ENCODE data around the gene CYBB. TPM values are rescaled to one million over a fixed set of nuclear protein-coding genes. Genes with fewer than 3 reads are reported as not detected.

CYBB gene
- total RNA-seq, 1 experiment from 2014 or later: 0.23 TPM

GRCh38 chrX:37818031-37818430 lies 38.2 kb downstream of the CYBB start:
- CTCF ChIA-PET: no interaction called here
- intact Hi-C loops (cut with micrococcal nuclease; ENCODE audit: unreplicated experiment): no loop called here
- in situ Hi-C loops (cut with HindIII; ENCODE audit: low pct_unique_long_range_greater_than_20kb, low sequenced_read_pairs): no loop called here
- TF ChIP-seq, protein P1, sequence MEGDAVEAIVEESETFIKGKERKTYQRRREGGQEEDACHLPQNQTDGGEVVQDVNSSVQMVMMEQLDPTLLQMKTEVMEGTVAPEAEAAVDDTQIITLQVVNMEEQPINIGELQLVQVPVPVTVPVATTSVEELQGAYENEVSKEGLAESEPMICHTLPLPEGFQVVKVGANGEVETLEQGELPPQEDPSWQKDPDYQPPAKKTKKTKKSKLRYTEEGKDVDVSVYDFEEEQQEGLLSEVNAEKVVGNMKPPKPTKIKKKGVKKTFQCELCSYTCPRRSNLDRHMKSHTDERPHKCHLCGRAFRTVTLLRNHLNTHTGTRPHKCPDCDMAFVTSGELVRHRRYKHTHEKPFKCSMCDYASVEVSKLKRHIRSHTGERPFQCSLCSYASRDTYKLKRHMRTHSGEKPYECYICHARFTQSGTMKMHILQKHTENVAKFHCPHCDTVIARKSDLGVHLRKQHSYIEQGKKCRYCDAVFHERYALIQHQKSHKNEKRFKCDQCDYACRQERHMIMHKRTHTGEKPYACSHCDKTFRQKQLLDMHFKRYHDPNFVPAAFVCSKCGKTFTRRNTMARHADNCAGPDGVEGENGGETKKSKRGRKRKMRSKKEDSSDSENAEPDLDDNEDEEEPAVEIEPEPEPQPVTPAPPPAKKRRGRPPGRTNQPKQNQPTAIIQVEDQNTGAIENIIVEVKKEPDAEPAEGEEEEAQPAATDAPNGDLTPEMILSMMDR (IDR thresholded peaks at IDR 0.05): no peak
- TF ChIP-seq SIN3A (IDR thresholded peaks at IDR 0.05; ENCODE audit: borderline replicate concordance, insufficient read depth, low read depth, low read length): no peak
- no peak for TF ChIP-seq POLR2AphosphoS5 (IDR thresholded peaks at IDR 0.05; ENCODE audit: low read depth, low read length)
- Histone ChIP-seq H3K4me1 (ENCODE audit: control insufficient read depth, insufficient read depth, low read length) (no peaks in the 10 kb centered on the region), H3K27me3 (ENCODE audit: control insufficient read depth, insufficient read depth, low read length) (no peaks in the 10 kb centered on the region), H3K36me3 (ENCODE audit: control insufficient read depth, insufficient read depth, low read length) (no peaks in the 10 kb centered on the region), H3K27ac (ENCODE audit: low read length) (no peak overlapping the region), H3K4me3 (ENCODE audit: low read depth in 2 of 2, low read length in 2 of 2) (no peak overlapping the region), H3K9me3 (ENCODE audit: control insufficient read depth, insufficient read depth, low read depth, low read length) (no peaks in the 10 kb centered on the region)
- POLR2A ChIA-PET: no interaction called here
- no TSS peak for BruUV-seq (replicated peaks)
- DNase-seq (ENCODE audit: low read depth, low spot score): no peak
- ATAC-seq: no peak

GRCh38 chrX:37820646-37821045 lies 40.8 kb downstream of the CYBB start:
- in situ Hi-C loops (cut with HindIII; ENCODE audit: low pct_unique_long_range_greater_than_20kb, low sequenced_read_pairs): no loop called here
- no TSS peak for BruUV-seq (replicated peaks)
- no peak for DNase-seq (ENCODE audit: low read depth, low spot score)
- Histone ChIP-seq H3K27ac (ENCODE audit: low read length) (no peak overlapping the region), H3K4me1 (ENCODE audit: control insufficient read depth, insufficient read depth, low read length) (no peaks in the 10 kb centered on the region), H3K4me3 (ENCODE audit: low read depth in 2 of 2, low read length in 2 of 2) (no peak overlapping the region), H3K36me3 (ENCODE audit: control insufficient read depth, insufficient read depth, low read length) (no peaks in the 10 kb centered on the region), H3K9me3 (ENCODE audit: control insufficient read depth, insufficient read depth, low read depth, low read length) (no peaks in the 10 kb centered on the region), H3K27me3 (ENCODE audit: control insufficient read depth, insufficient read depth, low read length) (no peaks in the 10 kb centered on the region)
- CTCF ChIA-PET: no interaction called here
- no peak for ATAC-seq
- POLR2A ChIA-PET: no interaction called here
- intact Hi-C loops (cut with micrococcal nuclease; ENCODE audit: unreplicated experiment): no loop called here
- TF ChIP-seq POLR2AphosphoS5 (IDR thresholded peaks at IDR 0.05; ENCODE audit: low read depth, low read length) (no peak), SIN3A (IDR thresholded peaks at IDR 0.05; ENCODE audit: borderline replicate concordance, insufficient read depth, low read depth, low read length) (no peak), TCF7L2 (IDR thresholded peaks at IDR 0.05; ENCODE audit: low read depth, low read length) (no peak)
- TF ChIP-seq, protein P1 (IDR thresholded peaks at IDR 0.05): no peak
- TF ChIP-seq, protein P2, sequence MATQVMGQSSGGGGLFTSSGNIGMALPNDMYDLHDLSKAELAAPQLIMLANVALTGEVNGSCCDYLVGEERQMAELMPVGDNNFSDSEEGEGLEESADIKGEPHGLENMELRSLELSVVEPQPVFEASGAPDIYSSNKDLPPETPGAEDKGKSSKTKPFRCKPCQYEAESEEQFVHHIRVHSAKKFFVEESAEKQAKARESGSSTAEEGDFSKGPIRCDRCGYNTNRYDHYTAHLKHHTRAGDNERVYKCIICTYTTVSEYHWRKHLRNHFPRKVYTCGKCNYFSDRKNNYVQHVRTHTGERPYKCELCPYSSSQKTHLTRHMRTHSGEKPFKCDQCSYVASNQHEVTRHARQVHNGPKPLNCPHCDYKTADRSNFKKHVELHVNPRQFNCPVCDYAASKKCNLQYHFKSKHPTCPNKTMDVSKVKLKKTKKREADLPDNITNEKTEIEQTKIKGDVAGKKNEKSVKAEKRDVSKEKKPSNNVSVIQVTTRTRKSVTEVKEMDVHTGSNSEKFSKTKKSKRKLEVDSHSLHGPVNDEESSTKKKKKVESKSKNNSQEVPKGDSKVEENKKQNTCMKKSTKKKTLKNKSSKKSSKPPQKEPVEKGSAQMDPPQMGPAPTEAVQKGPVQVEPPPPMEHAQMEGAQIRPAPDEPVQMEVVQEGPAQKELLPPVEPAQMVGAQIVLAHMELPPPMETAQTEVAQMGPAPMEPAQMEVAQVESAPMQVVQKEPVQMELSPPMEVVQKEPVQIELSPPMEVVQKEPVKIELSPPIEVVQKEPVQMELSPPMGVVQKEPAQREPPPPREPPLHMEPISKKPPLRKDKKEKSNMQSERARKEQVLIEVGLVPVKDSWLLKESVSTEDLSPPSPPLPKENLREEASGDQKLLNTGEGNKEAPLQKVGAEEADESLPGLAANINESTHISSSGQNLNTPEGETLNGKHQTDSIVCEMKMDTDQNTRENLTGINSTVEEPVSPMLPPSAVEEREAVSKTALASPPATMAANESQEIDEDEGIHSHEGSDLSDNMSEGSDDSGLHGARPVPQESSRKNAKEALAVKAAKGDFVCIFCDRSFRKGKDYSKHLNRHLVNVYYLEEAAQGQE (IDR thresholded peaks at IDR 0.05; ENCODE audit: insufficient read depth in 1 of 2, low read depth in 2 of 2, low read length in 1 of 2): no peak

Data from Panc1 (cell line).